ENCODE data around the gene SCLY. TPM values are rescaled to one million over a fixed set of nuclear protein-coding genes. Genes with fewer than 3 reads are reported as not detected.
"Not testable (repeated sequence)": the region's sequence is repeated elsewhere in the genome, so short reads cannot be mapped to it uniquely, and the experiment has no call there.

Gene SCLY
- total and polyA plus RNA-seq, 5 experiments from 2014 or later: 10.8 to 31.2 (median 17.1) TPM

DNA sequence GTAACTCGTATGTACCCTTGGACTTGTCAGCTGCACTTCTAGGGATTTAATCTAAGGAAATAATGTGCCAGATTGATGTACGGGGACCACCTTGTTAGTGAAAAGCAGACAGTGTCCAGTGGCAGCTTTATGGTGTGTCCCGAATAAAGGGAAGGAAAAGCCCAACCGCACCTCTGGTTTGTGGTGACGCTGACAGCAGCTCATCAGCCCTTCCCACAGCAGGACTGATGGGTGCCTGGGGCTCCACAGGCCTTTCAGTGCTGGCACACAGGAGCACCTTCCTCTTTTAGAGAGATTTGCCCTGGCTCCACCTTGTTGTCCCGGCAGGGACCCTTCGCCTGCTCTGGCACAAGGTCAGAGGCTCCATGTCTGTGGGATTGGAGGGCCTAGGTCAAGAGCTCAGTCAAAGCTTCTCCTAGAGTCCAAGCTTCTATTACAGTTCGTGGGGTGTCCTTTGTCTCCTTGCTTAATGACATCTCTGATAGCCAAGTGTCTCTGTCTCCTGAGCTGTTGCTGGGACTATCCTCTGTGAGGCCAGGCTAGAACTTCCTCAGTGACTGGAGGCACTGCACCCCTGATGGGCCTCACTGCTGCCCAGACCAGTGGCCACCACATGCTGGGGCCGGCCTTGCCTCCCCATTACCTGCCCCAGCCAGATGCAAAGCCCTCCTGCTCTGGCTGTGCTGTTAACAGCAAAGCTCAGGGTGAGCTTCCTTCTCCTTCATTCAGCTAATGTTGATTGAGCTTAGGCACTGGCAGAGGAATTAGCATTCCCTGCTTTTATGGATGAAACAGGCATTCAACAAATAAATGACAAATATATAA, 33.0 kb upstream of the SCLY start:
- Mint-ChIP-seq H3K36me3 (peaks cover 6 to 63% (median 28%) of the 10 kb centered on the region in 3 donors), H3K27ac (peak overlapping the region in 2 of 10 donors; percentile 40 to 43)
- no peak for ATAC-seq

DNA sequence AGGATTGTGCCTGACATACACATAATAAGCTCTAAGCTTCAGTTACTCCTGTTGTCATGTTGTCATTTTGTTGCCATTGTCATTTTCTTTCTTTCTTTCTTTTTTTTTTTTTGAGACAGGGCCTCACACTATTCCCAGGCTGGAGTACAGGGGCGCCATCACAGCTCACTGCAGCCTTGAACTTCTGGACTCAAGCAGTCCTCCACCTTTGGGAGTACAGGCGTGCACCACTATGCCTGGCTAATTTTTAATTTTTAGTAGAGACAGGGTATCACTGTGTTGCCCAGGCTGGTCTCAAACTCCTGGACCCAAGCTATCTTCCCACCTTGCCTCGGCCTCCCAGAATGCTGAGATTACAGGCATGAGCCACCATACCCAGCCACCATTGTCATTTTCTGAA, 30.9 kb upstream of the SCLY start:
- ATAC-seq (no peak), DNase-seq (no peak)
- no peak overlapping the region for H3K4me3 Mint-ChIP-seq
- H3K36me3 Mint-ChIP-seq: peaks cover 6 to 79% (median 35%) of the 10 kb centered on the region in 3 donors
- no peaks in the 10 kb centered on the region for H3K27me3 Mint-ChIP-seq
- H3K27ac Mint-ChIP-seq: peak overlapping the region in 1 of 10 donors; percentile 32
- POLR2A ChIA-PET: no interaction called here
- H3K4me1 Mint-ChIP-seq: peaks cover 2 to 17% (median 9%) of the 10 kb centered on the region in 4 donors
- H3K9me3 Mint-ChIP-seq: no peaks in the 10 kb centered on the region

More for the DNA sequence above, 33.0 kb upstream of the SCLY start:
- no peaks in the 10 kb centered on the region for H3K9me3 Mint-ChIP-seq
- H3K4me3 Mint-ChIP-seq: no peak overlapping the region
- POLR2A ChIA-PET: no interaction called here
- peaks cover 4 to 24% (median 9%) of the 10 kb centered on the region in 4 donors for H3K4me1 Mint-ChIP-seq
- H3K27me3 Mint-ChIP-seq: no peaks in the 10 kb centered on the region
- DNase-seq: no peak

- DNase-seq (no peak), ATAC-seq (no peak)
- POLR2A ChIA-PET: no interaction called here
- Mint-ChIP-seq H3K9me3 (no peaks in the 10 kb centered on the region), H3K36me3 (peaks cover 7 to 79% (median 42%) of the 10 kb centered on the region in 3 donors), H3K4me3 (no peak overlapping the region), H3K27me3 (no peaks in the 10 kb centered on the region), H3K27ac (peak overlapping the region in 2 of 10 donors; percentile 22 to 53), H3K4me1 (peaks cover 1 to 10% (median 5%) of the 10 kb centered on the region in 4 donors)
Observed at GRCh38 chr2:238030422-238031155, 30.2 kb upstream of the SCLY start.

GRCh38 chr2:238031751-238032150, 29.1 kb upstream of the SCLY start:
- peak overlapping the region in 1 of 10 donors; percentile 33 for H3K27ac Mint-ChIP-seq
- DNase-seq: no peak
- peaks cover 0 to 8% (median 4%) of the 10 kb centered on the region in 4 donors for H3K4me1 Mint-ChIP-seq
- H3K27me3 Mint-ChIP-seq: no peaks in the 10 kb centered on the region
- ATAC-seq: no peak
- H3K36me3 Mint-ChIP-seq: peaks cover 11 to 82% (median 44%) of the 10 kb centered on the region in 3 donors
- H3K9me3 Mint-ChIP-seq: no peaks in the 10 kb centered on the region
- POLR2A ChIA-PET: no interaction called here
- no peak overlapping the region for H3K4me3 Mint-ChIP-seq

- Mint-ChIP-seq H3K36me3 (peaks cover 6 to 87% (median 42%) of the 10 kb centered on the region in 3 donors), H3K4me3 (no peak overlapping the region), H3K9me3 (no peaks in the 10 kb centered on the region), H3K4me1 (peaks cover 0 to 3% (median 2%) of the 10 kb centered on the region in 4 donors), H3K27me3 (no peaks in the 10 kb centered on the region), H3K27ac (no peak overlapping the region)
- DNase-seq: no peak
- no peak for ATAC-seq
- POLR2A ChIA-PET: no interaction called here
Observed at GRCh38 chr2:238032755-238033337, 28.0 kb upstream of the SCLY start.

GRCh38 chr2:238033991-238034390, 26.8 kb upstream of the SCLY start:
- not testable (repeated sequence) for H3K27me3 Mint-ChIP-seq, H3K4me1 Mint-ChIP-seq, ATAC-seq, H3K9me3 Mint-ChIP-seq, DNase-seq, H3K4me3 Mint-ChIP-seq
- peak overlapping the region in 1 of 10 donors; percentile 53 for H3K27ac Mint-ChIP-seq
- POLR2A ChIA-PET: interaction anchor here (0.6 kb wide), 1 partner anchor 44 kb away, joined by 3 read pairs; no protein-coding TSS in a partner anchor
- H3K36me3 Mint-ChIP-seq: peaks cover 6 to 93% (median 44%) of the 10 kb centered on the region in 3 donors

GRCh38 chr2:238038203-238038602, 22.6 kb upstream of the SCLY start:
- Mint-ChIP-seq H3K27ac (no peak overlapping the region), H3K27me3 (no peaks in the 10 kb centered on the region), H3K4me3 (no peak overlapping the region), H3K36me3 (peaks cover 15 to 94% (median 46%) of the 10 kb centered on the region in 3 donors), H3K9me3 (no peaks in the 10 kb centered on the region), H3K4me1 (no peaks in the 10 kb centered on the region)
- DNase-seq (no peak), ATAC-seq (no peak)
- POLR2A ChIA-PET: no interaction called here

DNA sequence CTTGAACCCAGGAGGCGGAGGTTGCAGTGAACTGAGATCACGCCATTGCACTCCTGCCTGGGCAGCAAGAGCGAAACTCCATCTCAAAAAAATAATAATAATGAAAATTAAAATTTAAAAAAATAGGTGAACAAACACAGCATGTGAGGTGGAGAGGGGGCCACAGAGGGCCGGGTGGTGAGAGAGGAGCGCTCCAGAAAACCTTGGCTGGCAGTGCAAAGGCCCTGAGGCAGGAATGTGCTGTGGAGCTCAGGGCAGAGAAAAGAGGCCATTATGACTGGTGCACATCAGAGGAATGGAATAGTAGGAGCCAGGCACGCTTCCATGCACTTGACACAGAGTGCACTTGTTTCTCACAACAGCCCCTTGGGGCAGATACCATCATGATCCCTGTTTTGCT, 21.6 kb upstream of the SCLY start:
- Mint-ChIP-seq H3K4me1 (no peaks in the 10 kb centered on the region), H3K9me3 (no peaks in the 10 kb centered on the region), H3K36me3 (peaks cover 15 to 93% (median 49%) of the 10 kb centered on the region in 3 donors), H3K27me3 (no peaks in the 10 kb centered on the region), H3K27ac (no peak overlapping the region), H3K4me3 (no peak overlapping the region)
- ATAC-seq (no peak), DNase-seq (no peak)
- POLR2A ChIA-PET: no interaction called here

DNA sequence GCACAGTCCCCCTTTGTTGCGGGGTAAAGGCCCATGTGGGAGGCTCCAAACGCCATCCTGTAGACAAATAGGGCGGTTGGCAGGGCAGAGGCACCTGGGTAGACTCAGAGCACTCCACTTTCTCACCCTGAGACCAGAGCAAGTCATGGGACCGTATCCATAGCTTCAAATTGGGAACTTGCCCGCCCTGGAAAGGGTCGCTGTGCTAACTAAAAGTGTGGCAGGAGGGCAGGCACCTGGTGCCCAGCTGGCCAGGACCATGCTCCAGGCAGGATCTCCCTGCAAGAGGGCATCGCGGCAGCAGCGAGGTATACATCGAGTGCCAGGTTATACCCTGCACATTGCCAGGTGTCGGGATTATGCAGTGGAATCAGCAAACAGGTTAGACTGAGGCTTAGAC, 20.8 kb upstream of the SCLY start:
- Mint-ChIP-seq H3K36me3 (peaks cover 15 to 88% (median 46%) of the 10 kb centered on the region in 3 donors), H3K4me3 (no peak overlapping the region), H3K4me1 (no peaks in the 10 kb centered on the region), H3K27ac (peak overlapping the region in 1 of 10 donors; percentile 37), H3K9me3 (no peaks in the 10 kb centered on the region), H3K27me3 (no peaks in the 10 kb centered on the region)
- ATAC-seq (no peak), DNase-seq (no peak)
- POLR2A ChIA-PET: no interaction called here

GRCh38 chr2:238040918-238041317, 19.9 kb upstream of the SCLY start:
- H3K36me3 Mint-ChIP-seq: peaks cover 10 to 87% (median 42%) of the 10 kb centered on the region in 3 donors
- DNase-seq: no peak

GRCh38 chr2:238042090-238042489, 18.7 kb upstream of the SCLY start:
- Mint-ChIP-seq H3K4me1 (no peaks in the 10 kb centered on the region), H3K9me3 (peaks cover 0 to 6% (median 3%) of the 10 kb centered on the region in 9 donors), H3K27ac (no peak overlapping the region), H3K27me3 (no peaks in the 10 kb centered on the region), H3K36me3 (peaks cover 17 to 79% (median 43%) of the 10 kb centered on the region in 3 donors), H3K4me3 (no peak overlapping the region)
- ATAC-seq: no peak
- POLR2A ChIA-PET: interaction anchor here (1.0 kb wide), 1 partner anchor 74 kb away, joined by 3 read pairs; no protein-coding TSS in a partner anchor
- no peak for DNase-seq

More at GRCh38 chr2:238040918-238041317, 19.9 kb upstream of the SCLY start:
- POLR2A ChIA-PET: no interaction called here
- H3K27me3 Mint-ChIP-seq: no peaks in the 10 kb centered on the region
- H3K4me1 Mint-ChIP-seq: no peaks in the 10 kb centered on the region
- ATAC-seq: no peak
- H3K4me3 Mint-ChIP-seq: no peak overlapping the region
- H3K27ac Mint-ChIP-seq: peak overlapping the region in 3 of 10 donors; percentile 20 to 34 (median 31)
- peaks cover 0 to 2% (median 0%) of the 10 kb centered on the region in 9 donors for H3K9me3 Mint-ChIP-seq

GRCh38 chr2:238042849-238043584, 17.8 kb upstream of the SCLY start:
- peaks cover 26 to 69% (median 44%) of the 10 kb centered on the region in 3 donors for H3K36me3 Mint-ChIP-seq
- DNase-seq: no peak
- ATAC-seq: no peak
- POLR2A ChIA-PET: no interaction called here
- H3K9me3 Mint-ChIP-seq: peaks cover 0 to 14% (median 12%) of the 10 kb centered on the region in 9 donors
- peaks cover 0 to 2% (median 0%) of the 10 kb centered on the region in 4 donors for H3K4me1 Mint-ChIP-seq
- H3K4me3 Mint-ChIP-seq: no peak overlapping the region
- H3K27me3 Mint-ChIP-seq: no peaks in the 10 kb centered on the region
- H3K27ac Mint-ChIP-seq: peak overlapping the region in 1 of 10 donors; percentile 5
